HG03039 (cell line): Measurements from ENCODE around the gene SNCA.

Experiments used
- ATAC-seq: cut with Tn5 transposase; IDR thresholded peaks from one replicate; pipeline ENCODE4 v1.9.1; 2021; ENCODE audit warnings: mild to moderate bottlenecking, moderate library complexity; ENCODE audit not compliant: unreplicated experiment

The SNCA gene

GRCh38 chr4:89820010-89820409, 17.0 kb downstream of the SNCA start:
- no peak for ATAC-seq

GRCh38 chr4:89814362-89814761, 22.6 kb downstream of the SNCA start:
- no peak for ATAC-seq

GRCh38 chr4:89813197-89813596, 23.8 kb downstream of the SNCA start:
- no peak for ATAC-seq

GRCh38 chr4:89807441-89808140, 29.4 kb downstream of the SNCA start:
- no peak for ATAC-seq

- ATAC-seq, result no peak
Measured at GRCh38 chr4:89805297-89805696, 31.7 kb downstream of the SNCA start.

- no peak for ATAC-seq
Measured at GRCh38 chr4:89803915-89804314, 33.0 kb downstream of the SNCA start.

- ATAC-seq, result no peak
Measured at GRCh38 chr4:89803036-89803435, 33.9 kb downstream of the SNCA start.

- ATAC-seq, result no peak
Measured at GRCh38 chr4:89800527-89801103, 36.3 kb downstream of the SNCA start.

- ATAC-seq, result no peak
Measured at GRCh38 chr4:89800012-89800516, 36.9 kb downstream of the SNCA start.

- no peak for ATAC-seq
Measured at GRCh38 chr4:89799071-89799470, 37.9 kb downstream of the SNCA start.

GRCh38 chr4:89797117-89797516, 39.8 kb downstream of the SNCA start:
- no peak for ATAC-seq

- no peak for ATAC-seq
Measured at GRCh38 chr4:89788206-89789072, 48.5 kb downstream of the SNCA start.

- no peak for ATAC-seq
Measured at GRCh38 chr4:89784686-89785231, 52.2 kb downstream of the SNCA start.

- no peak for ATAC-seq
Measured at GRCh38 chr4:89781321-89781720, 55.6 kb downstream of the SNCA start.

- no peak for ATAC-seq
Measured at GRCh38 chr4:89773805-89774204, 63.2 kb downstream of the SNCA start.

GRCh38 chr4:89769856-89770255, 67.1 kb downstream of the SNCA start:
- ATAC-seq, result no peak

- ATAC-seq, result no peak
Measured at GRCh38 chr4:89767924-89768323, 69.0 kb downstream of the SNCA start.

GRCh38 chr4:89765966-89766365, 71.0 kb downstream of the SNCA start:
- no peak for ATAC-seq

- ATAC-seq, result no peak
Measured at GRCh38 chr4:89765528-89765927, 71.4 kb downstream of the SNCA start.

- no peak for ATAC-seq
Measured at GRCh38 chr4:89762311-89762710, 74.7 kb downstream of the SNCA start.

- no peak for ATAC-seq
Measured at GRCh38 chr4:89759426-89759825, 77.5 kb downstream of the SNCA start.
